ENCODE measurements around the gene ENOX1.

The ENOX1 gene

DNA sequence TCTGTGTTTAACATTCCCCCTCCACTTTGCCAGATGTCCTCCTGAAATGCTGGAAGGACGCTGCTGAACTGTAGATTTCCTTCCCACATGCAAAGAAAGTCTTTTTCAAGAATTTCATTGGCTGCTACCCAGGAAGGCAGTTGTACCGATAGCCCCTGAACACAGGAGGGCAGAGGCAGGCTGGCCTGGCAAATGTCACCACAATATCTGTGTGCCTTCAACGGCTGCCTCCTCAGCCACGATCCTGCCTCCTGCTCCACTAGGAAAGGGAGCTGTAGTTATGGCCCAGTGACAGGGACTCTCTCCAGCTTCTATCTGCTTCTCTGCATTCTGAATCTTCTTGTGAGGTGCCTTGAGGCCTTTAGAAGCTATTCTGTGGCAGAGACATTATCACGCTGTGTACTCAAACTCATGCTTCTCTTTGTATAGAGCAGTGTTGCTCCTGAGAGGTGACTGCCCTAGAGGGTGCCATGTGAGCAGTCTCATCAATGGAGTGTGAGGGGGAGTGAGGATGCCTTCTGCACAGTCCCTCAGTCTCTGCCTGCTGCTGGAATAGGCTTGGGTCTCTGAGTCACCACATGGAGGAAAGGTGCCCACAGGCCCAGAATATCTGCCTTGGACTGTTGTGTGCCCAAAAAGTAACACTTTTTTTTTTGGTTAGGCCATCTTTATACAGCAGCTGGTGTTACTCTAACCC lies 483.6 kb downstream of the ENOX1 start:
- Histone ChIP-seq H3K27me3 (ENCODE audit: control insufficient read depth, insufficient read depth, low read length) (no peaks in the 10 kb centered on the region), H3K4me1 (ENCODE audit: control insufficient read depth, insufficient read depth, low read length) (peaks cover 14% of the 10 kb centered on the region), H3K4me3 (ENCODE audit: low read length) (no peak overlapping the region), H3K36me3 (ENCODE audit: control insufficient read depth, insufficient read depth, low read length) (no peaks in the 10 kb centered on the region), H3K9ac (ENCODE audit: low read length) (no peak overlapping the region), H3K9me3 (ENCODE audit: control insufficient read depth, low read length) (no peaks in the 10 kb centered on the region)

DNA sequence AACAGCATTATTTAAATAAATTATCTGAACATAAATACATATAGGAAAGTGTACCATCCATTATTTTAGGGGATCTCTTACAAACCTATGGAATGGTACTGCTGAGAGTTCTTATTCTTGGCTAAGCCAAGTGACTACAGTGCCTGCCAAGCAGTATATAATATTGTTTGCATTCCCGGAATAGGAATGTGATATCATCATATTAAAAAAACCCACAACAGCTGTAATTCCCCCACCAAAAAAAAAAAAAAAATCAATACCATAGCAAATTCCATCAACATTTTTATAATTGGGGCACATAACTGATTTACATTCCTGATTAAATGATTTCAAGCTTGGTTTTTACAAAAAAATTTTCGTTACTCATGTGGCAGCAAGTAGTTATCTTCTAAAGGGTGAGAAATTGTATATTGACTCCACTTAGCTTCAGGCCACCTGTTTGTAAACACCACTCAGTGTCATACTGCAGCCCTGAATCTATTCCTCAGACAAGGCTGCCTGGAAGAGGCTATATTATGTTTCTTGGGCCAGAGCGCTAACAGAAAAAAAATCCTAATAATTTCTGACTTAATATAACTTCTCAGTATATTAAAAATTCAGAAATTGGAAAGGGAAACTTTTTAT lies 485.3 kb downstream of the ENOX1 start:
- peaks cover 7% of the 10 kb centered on the region for H3K4me1 ChIP-seq (ENCODE audit: control insufficient read depth, insufficient read depth, low read length)
- no peaks in the 10 kb centered on the region for H3K27me3 ChIP-seq (ENCODE audit: control insufficient read depth, insufficient read depth, low read length)
- no peak overlapping the region for H3K9ac ChIP-seq (ENCODE audit: low read length)
- H3K36me3 ChIP-seq (ENCODE audit: control insufficient read depth, insufficient read depth, low read length), result no peaks in the 10 kb centered on the region
- H3K4me3 ChIP-seq (ENCODE audit: low read length), result no peak overlapping the region
- no peaks in the 10 kb centered on the region for H3K9me3 ChIP-seq (ENCODE audit: control insufficient read depth, low read length)

DNA sequence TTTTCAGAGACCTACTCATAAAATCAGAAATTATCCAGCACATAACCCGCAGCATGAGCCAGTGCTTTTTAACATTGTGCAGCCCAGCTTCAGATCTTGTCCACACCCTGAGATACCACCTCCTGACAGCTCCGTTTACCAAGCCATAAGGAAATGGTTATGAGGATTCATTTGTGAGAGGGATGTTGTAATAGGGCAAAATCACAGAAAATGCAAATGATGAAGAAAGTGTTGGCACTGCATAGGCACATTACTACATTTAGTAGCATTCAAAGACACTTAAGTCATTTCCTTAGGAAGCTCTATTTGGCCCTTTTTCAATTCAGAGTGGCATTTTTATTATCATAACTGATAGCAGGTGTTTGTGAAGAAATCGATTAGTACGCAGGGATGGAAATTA lies 485.9 kb downstream of the ENOX1 start:
- no peaks in the 10 kb centered on the region for H3K27me3 ChIP-seq (ENCODE audit: control insufficient read depth, insufficient read depth, low read length)
- H3K4me1 ChIP-seq (ENCODE audit: control insufficient read depth, insufficient read depth, low read length), result peaks cover 7% of the 10 kb centered on the region
- no peaks in the 10 kb centered on the region for H3K36me3 ChIP-seq (ENCODE audit: control insufficient read depth, insufficient read depth, low read length)
- H3K9ac ChIP-seq (ENCODE audit: low read length), result no peak overlapping the region
- H3K4me3 ChIP-seq (ENCODE audit: low read length), result no peak overlapping the region
- H3K9me3 ChIP-seq (ENCODE audit: control insufficient read depth, low read length), result no peaks in the 10 kb centered on the region

DNA sequence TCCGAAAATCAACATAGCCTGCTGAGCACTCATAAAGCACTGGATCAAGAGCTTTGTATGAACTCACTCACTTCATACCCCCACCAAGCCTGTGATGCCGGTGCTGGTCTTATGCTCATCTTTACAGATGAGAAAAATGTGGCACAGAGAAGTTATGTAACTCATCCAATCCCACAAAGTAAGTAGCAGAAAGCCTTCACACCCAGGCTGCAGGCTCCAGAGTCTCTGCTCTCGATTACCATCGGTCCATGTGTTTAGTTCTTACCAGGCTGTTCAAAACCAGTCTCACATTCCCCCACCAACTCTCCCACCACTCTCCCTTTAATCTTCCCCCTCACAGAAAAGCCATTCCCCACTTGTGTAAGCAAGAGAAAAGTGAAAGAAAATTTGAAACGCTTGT lies 487.4 kb downstream of the ENOX1 start:
- Histone ChIP-seq H3K9ac (ENCODE audit: low read length) (no peak overlapping the region), H3K9me3 (ENCODE audit: control insufficient read depth, low read length) (no peaks in the 10 kb centered on the region), H3K4me1 (ENCODE audit: control insufficient read depth, insufficient read depth, low read length) (peaks cover 7% of the 10 kb centered on the region), H3K4me3 (ENCODE audit: low read length) (no peak overlapping the region), H3K27me3 (ENCODE audit: control insufficient read depth, insufficient read depth, low read length) (no peaks in the 10 kb centered on the region), H3K36me3 (ENCODE audit: control insufficient read depth, insufficient read depth, low read length) (no peaks in the 10 kb centered on the region)

DNA sequence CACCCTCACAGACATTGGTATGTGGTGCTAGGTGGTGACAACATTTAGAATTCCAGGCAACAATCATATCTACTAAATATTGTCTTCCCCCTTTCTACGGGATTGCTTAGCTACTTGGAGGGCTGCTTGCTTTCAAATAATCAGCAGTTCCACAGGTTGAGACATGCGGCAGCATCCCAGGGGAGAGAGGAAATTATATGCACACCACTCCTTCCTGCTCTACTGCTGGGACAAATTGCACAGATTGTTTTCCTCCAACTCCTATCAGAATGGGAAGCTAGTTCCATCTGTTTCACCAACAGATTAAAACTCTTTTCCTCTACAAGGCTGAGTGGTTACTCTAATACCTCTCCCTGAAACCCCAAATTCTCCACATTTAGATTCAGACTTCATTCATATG lies 488.0 kb downstream of the ENOX1 start:
- Histone ChIP-seq H3K9ac (ENCODE audit: low read length) (no peak overlapping the region), H3K4me3 (ENCODE audit: low read length) (no peak overlapping the region), H3K36me3 (ENCODE audit: control insufficient read depth, insufficient read depth, low read length) (no peaks in the 10 kb centered on the region), H3K27me3 (ENCODE audit: control insufficient read depth, insufficient read depth, low read length) (no peaks in the 10 kb centered on the region), H3K9me3 (ENCODE audit: control insufficient read depth, low read length) (no peaks in the 10 kb centered on the region), H3K4me1 (ENCODE audit: control insufficient read depth, insufficient read depth, low read length) (peaks cover 7% of the 10 kb centered on the region)

DNA sequence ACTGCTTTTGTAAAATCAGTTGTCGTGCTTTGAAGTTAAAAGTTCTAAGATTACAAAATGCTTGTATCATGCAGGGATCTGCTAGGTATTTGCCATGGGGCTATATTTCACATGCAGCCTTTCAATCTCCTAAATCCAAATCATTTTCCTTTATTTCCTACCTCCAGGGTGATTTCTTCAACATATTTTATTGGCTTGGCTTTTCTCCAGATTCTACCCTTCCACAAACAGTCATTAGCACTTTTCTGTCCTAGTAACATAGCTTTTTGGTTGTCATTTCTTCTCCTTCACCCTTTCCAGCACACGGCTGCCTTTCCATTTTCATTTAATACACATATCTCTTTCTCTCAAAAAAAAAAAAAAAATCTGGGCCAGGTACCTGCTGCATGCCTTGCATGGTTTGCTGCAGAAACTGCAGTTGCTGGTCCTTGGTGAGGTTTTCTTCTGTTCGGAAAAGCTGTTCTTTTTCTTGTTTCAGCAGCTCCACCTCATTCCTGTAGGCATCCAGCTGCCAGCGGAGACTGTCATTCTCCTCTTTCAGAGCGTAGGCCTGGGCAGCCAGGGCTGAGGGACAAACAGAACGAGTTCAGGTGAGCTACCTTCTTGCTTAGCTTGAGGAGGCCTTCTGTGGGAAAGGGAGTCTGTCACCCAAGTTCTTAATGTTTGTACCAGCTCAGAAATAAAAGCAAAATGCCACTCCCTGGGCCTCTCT lies 488.6 kb downstream of the ENOX1 start:
- H3K4me3 ChIP-seq (ENCODE audit: low read length), result no peak overlapping the region
- H3K9me3 ChIP-seq (ENCODE audit: control insufficient read depth, low read length), result no peaks in the 10 kb centered on the region
- H3K9ac ChIP-seq (ENCODE audit: low read length), result no peak overlapping the region
- H3K36me3 ChIP-seq (ENCODE audit: control insufficient read depth, insufficient read depth, low read length), result no peaks in the 10 kb centered on the region
- H3K4me1 ChIP-seq (ENCODE audit: control insufficient read depth, insufficient read depth, low read length), result peaks cover 4% of the 10 kb centered on the region
- no peaks in the 10 kb centered on the region for H3K27me3 ChIP-seq (ENCODE audit: control insufficient read depth, insufficient read depth, low read length)

DNA sequence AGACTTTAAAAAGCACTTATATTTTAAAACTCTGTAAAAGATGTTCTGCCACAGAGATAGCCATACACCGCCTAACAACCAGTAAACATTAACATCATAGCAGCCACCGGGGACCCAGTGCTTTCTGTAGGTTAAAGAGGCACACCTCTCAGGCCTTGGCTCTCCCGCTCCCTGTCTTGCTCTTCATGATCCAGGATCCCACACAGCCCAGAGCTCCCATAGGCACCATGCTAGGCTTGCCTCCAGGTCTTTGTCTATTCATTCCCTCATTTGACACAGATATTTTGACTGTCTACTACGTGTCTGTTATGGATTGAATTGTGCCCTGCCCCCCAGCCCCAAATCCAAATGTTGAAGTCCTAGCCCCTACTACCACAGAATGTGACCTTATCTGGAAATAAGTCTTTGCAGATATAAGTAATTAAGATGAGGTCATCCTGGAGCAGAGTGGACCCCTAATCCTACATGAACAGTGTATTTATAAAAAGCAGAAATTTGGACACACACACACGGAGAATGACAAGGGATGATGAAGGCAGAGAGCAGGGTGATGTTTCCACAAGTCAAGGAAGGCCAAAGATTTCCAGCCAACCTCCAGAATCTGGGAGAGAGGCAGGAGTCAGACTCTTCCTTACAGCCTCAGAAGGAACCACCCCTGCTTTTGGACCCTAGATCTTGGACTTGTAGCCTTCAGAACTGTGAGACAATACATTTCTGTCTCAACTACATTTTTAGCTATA lies 490.8 kb downstream of the ENOX1 start:
- Histone ChIP-seq H3K9me3 (ENCODE audit: control insufficient read depth, low read length) (no peaks in the 10 kb centered on the region), H3K36me3 (ENCODE audit: control insufficient read depth, insufficient read depth, low read length) (no peaks in the 10 kb centered on the region), H3K4me1 (ENCODE audit: control insufficient read depth, insufficient read depth, low read length) (no peaks in the 10 kb centered on the region), H3K4me3 (ENCODE audit: low read length) (no peak overlapping the region), H3K9ac (ENCODE audit: low read length) (no peak overlapping the region), H3K27me3 (ENCODE audit: control insufficient read depth, insufficient read depth, low read length) (no peaks in the 10 kb centered on the region)

DNA sequence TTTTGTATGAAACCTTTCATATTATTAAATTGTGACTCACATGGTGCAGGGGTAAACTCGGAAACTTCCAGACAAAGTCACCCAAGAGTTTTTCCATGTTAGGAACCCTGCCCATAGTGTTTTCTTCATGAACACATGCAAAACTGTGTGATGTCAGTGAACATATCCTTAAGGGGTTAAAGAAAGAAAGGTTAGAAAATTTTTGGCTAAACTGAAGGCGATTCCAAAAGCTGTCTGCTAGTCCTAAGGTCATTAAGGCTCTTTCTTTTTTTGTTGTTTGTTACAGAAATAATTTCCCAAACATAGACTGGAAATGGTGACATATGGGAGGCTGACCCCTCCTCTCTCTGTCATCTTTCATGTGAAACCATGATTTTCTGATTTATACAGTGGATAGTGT lies 491.5 kb downstream of the ENOX1 start:
- Histone ChIP-seq H3K36me3 (ENCODE audit: control insufficient read depth, insufficient read depth, low read length) (no peaks in the 10 kb centered on the region), H3K4me3 (ENCODE audit: low read length) (no peak overlapping the region), H3K9ac (ENCODE audit: low read length) (no peak overlapping the region), H3K4me1 (ENCODE audit: control insufficient read depth, insufficient read depth, low read length) (no peaks in the 10 kb centered on the region), H3K9me3 (ENCODE audit: control insufficient read depth, low read length) (no peaks in the 10 kb centered on the region), H3K27me3 (ENCODE audit: control insufficient read depth, insufficient read depth, low read length) (no peaks in the 10 kb centered on the region)

DNA sequence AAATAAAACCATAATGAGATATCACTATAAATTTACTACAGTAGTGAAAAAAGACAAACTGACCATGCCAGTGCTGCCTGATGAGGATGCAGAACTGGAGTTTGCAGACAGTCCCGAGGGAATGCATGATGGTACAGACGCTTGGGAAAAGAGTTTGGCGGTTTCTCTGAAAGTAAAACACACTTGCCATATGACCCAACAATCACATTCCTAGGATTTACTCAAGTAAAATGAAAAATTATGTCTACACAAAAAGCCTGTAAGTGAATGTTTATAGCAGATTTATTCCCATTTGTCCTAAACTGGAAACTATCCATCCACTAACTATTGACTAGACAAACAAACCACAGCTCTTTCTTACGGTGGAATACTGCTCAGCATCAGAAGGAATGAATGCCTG lies 492.4 kb downstream of the ENOX1 start:
- Histone ChIP-seq H3K36me3 (ENCODE audit: control insufficient read depth, insufficient read depth, low read length) (no peaks in the 10 kb centered on the region), H3K9ac (ENCODE audit: low read length) (no peak overlapping the region), H3K4me1 (ENCODE audit: control insufficient read depth, insufficient read depth, low read length) (no peaks in the 10 kb centered on the region), H3K27me3 (ENCODE audit: control insufficient read depth, insufficient read depth, low read length) (no peaks in the 10 kb centered on the region), H3K9me3 (ENCODE audit: control insufficient read depth, low read length) (no peaks in the 10 kb centered on the region), H3K4me3 (ENCODE audit: low read length) (no peak overlapping the region)

DNA sequence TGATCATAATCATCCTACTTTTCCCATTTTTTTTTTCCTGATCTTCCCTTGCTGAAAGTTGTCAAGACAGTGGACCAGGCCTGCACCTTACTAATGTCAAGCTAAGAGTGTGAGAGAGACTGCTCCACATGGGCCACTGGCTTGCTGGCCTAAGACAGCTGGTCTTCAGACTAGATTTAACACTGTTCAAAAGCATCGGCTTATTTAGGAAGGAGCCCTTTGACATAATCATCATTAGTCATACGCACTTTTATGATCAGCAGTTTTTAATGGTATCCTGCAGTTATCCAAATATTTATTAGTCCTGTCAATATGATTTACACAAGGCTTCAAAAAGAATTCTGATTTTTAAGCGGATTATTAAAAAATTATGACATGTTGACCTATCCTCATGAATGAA lies 492.8 kb downstream of the ENOX1 start:
- H3K27me3 ChIP-seq (ENCODE audit: control insufficient read depth, insufficient read depth, low read length), result no peaks in the 10 kb centered on the region
- no peak overlapping the region for H3K9ac ChIP-seq (ENCODE audit: low read length)
- H3K4me3 ChIP-seq (ENCODE audit: low read length), result no peak overlapping the region
- H3K36me3 ChIP-seq (ENCODE audit: control insufficient read depth, insufficient read depth, low read length), result no peaks in the 10 kb centered on the region
- no peaks in the 10 kb centered on the region for H3K9me3 ChIP-seq (ENCODE audit: control insufficient read depth, low read length)
- H3K4me1 ChIP-seq (ENCODE audit: control insufficient read depth, insufficient read depth, low read length), result no peaks in the 10 kb centered on the region

DNA sequence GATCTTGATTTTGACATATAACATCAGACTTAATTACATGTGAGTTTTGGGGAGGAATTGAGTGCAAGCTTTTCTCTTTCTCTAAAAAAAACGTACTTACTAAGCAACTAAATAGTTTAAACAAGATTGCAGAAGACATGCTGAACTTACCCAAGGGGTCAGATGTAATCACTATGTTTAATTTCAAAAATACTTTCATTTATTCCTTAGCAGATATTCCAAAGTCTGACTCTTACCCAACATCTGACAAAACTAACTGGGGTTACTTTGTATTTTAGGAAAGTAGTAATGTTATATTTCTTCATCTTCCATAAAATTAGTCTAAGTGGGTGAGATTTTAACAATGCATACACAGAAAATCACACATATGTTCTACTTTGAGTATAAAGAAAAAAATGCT lies 493.2 kb downstream of the ENOX1 start:
- Histone ChIP-seq H3K9me3 (ENCODE audit: control insufficient read depth, low read length) (no peaks in the 10 kb centered on the region), H3K9ac (ENCODE audit: low read length) (no peak overlapping the region), H3K4me1 (ENCODE audit: control insufficient read depth, insufficient read depth, low read length) (no peaks in the 10 kb centered on the region), H3K36me3 (ENCODE audit: control insufficient read depth, insufficient read depth, low read length) (no peaks in the 10 kb centered on the region), H3K4me3 (ENCODE audit: low read length) (no peak overlapping the region), H3K27me3 (ENCODE audit: control insufficient read depth, insufficient read depth, low read length) (no peaks in the 10 kb centered on the region)

DNA sequence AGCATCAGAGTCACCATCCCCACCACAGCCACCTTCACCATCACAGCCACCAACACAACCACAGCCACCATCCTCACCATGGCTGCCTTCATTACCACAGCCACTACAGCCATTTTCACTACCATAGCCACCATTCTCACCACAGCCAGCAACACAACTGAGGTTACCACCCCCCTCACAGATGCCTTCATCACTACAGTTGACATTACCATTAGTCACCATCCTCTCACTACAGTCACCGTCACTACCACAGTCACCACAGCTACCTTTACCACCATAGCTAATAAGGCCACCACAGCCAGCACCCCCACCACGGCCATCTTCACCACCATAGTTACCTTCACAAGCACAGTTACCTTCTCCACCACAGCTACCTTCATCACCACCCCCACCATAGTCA lies 493.8 kb downstream of the ENOX1 start:
- Histone ChIP-seq H3K4me3 (ENCODE audit: low read length) (no peak overlapping the region), H3K27me3 (ENCODE audit: control insufficient read depth, insufficient read depth, low read length) (no peaks in the 10 kb centered on the region), H3K4me1 (ENCODE audit: control insufficient read depth, insufficient read depth, low read length) (no peaks in the 10 kb centered on the region), H3K9ac (ENCODE audit: low read length) (no peak overlapping the region), H3K36me3 (ENCODE audit: control insufficient read depth, insufficient read depth, low read length) (no peaks in the 10 kb centered on the region), H3K9me3 (ENCODE audit: control insufficient read depth, low read length) (no peaks in the 10 kb centered on the region)
